Measurements from ENCODE around the gene OPRL1. TPM values are rescaled to one million over a fixed set of nuclear protein-coding genes. Genes with fewer than 3 reads are reported as not detected.

Gene OPRL1
- total RNA-seq, 1 experiment from 2014 or later, result 1.5 TPM

- Histone ChIP-seq H3F3A (ENCODE audit: insufficient read depth, low read depth) (peaks cover 25% of the 10 kb centered on the region; the same call in 1 of the 2 replicates), H3K27ac (no peak overlapping the region), H3K27me3 (ENCODE audit: insufficient read depth, low read depth) (0 out of 2 replicates have a peak, but pooled peaks cover 13% of the 10 kb centered on the region), H3K79me2 (ENCODE audit: low read depth) (no peaks in the 10 kb centered on the region), H3K9me3 (ENCODE audit: insufficient read depth, low read depth) (no peaks in the 10 kb centered on the region), H3K4me2 (no peak overlapping the region), H3K4me3 (no peak overlapping the region), H4K20me1 (ENCODE audit: insufficient read depth) (no peaks in the 10 kb centered on the region), H3K9me2 (ENCODE audit: insufficient read depth) (no peaks in the 10 kb centered on the region), H3K36me3 (ENCODE audit: low read depth) (no peaks in the 10 kb centered on the region), H3K4me1 (replicated peaks; ENCODE audit: insufficient read depth) (peaks cover 14% of the 10 kb centered on the region), H2AFZ (no peak overlapping the region)
- no peak for TF ChIP-seq CTCF (conservative IDR thresholded peaks at IDR 0.05)
- TF ChIP-seq EZH2 (IDR thresholded peaks at IDR 0.05; ENCODE audit: low read depth), result no peak
- BruUV-seq (replicated peaks), result no TSS peak
- intact Hi-C loops (cut with micrococcal nuclease; ENCODE audit: unreplicated experiment), result loop anchor here (5.0 kb wide), 2 partner anchors 519 to 619 kb away; partner anchors contain the start of gene PTK6
- ChIA-PET POLR2A (ENCODE audit: unreplicated experiment) (no interaction called here), CTCF (interaction anchor here (0.6 kb wide), 1 partner anchor 76 kb away, joined by 3 read pairs; no protein-coding TSS in a partner anchor)
- no peak for DNase-seq
These were observed 23.3 kb upstream of the OPRL1 start for GRCh38 chr20:64056639-64056888.

GRCh38 chr20:64056889-64057627, 22.8 kb upstream of the OPRL1 start:
- intact Hi-C loops (cut with micrococcal nuclease; ENCODE audit: unreplicated experiment), result loop anchor here (5.0 kb wide), 2 partner anchors 520 to 620 kb away; partner anchors contain the start of gene PTK6

More at GRCh38 chr20:64056889-64057627, 22.8 kb upstream of the OPRL1 start:
- Histone ChIP-seq H3K9me3 (ENCODE audit: insufficient read depth, low read depth) (no peaks in the 10 kb centered on the region), H3K36me3 (ENCODE audit: low read depth) (no peaks in the 10 kb centered on the region), H4K20me1 (ENCODE audit: insufficient read depth) (no peaks in the 10 kb centered on the region), H3K79me2 (ENCODE audit: low read depth) (no peaks in the 10 kb centered on the region), H3K4me3 (no peak overlapping the region), H3K27me3 (ENCODE audit: insufficient read depth, low read depth) (0 out of 2 replicates have a peak, but pooled peaks cover 8% of the 10 kb centered on the region), H3K27ac (no peak overlapping the region), H3K9me2 (ENCODE audit: insufficient read depth) (no peaks in the 10 kb centered on the region), H3K4me2 (no peak overlapping the region), H2AFZ (no peak overlapping the region), H3F3A (ENCODE audit: insufficient read depth, low read depth) (peaks cover 25% of the 10 kb centered on the region; the same call in 1 of the 2 replicates), H3K4me1 (replicated peaks; ENCODE audit: insufficient read depth) (peaks cover 16% of the 10 kb centered on the region)
- DNase-seq, result no peak
- ChIA-PET POLR2A (ENCODE audit: unreplicated experiment) (no interaction called here), CTCF (no interaction called here)
- no TSS peak for BruUV-seq (replicated peaks)
- no peak for TF ChIP-seq CTCF (conservative IDR thresholded peaks at IDR 0.05)
- no peak for TF ChIP-seq EZH2 (IDR thresholded peaks at IDR 0.05; ENCODE audit: low read depth)

Data from PC-9 (cell line).